ENCODE results near the gene TSPEAR.
"Not testable (repeated sequence)": the region's sequence is repeated elsewhere in the genome, so short reads cannot be mapped to it uniquely, and the experiment has no call there.

Gene TSPEAR

GRCh38 chr21:44483288-44484237 is 227.8 kb downstream of the TSPEAR start:
- H3K4me1 ChIP-seq: no peaks in the 10 kb centered on the region
- TF ChIP-seq CTCF (IDR thresholded peaks at IDR 0.05; ENCODE audit: low read depth, low read length): no peak
- no peak overlapping the region for H3K4me3 ChIP-seq (ENCODE audit: low read depth, low read length)
- H3K27me3 ChIP-seq: peaks cover 20% of the 10 kb centered on the region
- DNase-seq: no peak
- H3K36me3 ChIP-seq: no peaks in the 10 kb centered on the region
- no peaks in the 10 kb centered on the region for H3K9me3 ChIP-seq

GRCh38 chr21:44482581-44483287 is 228.6 kb downstream of the TSPEAR start:
- Histone ChIP-seq H3K4me3 (ENCODE audit: low read depth, low read length) (no peak overlapping the region), H3K4me1 (no peaks in the 10 kb centered on the region), H3K9me3 (no peaks in the 10 kb centered on the region), H3K36me3 (no peaks in the 10 kb centered on the region), H3K27me3 (peaks cover 21% of the 10 kb centered on the region)
- DNase-seq: no peak
- TF ChIP-seq CTCF (IDR thresholded peaks at IDR 0.05; ENCODE audit: low read depth, low read length): no peak

- Histone ChIP-seq H3K4me1 (no peaks in the 10 kb centered on the region), H3K27me3 (peaks cover 23% of the 10 kb centered on the region), H3K36me3 (no peaks in the 10 kb centered on the region), H3K9me3 (no peaks in the 10 kb centered on the region), H3K4me3 (ENCODE audit: low read depth, low read length) (no peak overlapping the region)
- TF ChIP-seq CTCF (IDR thresholded peaks at IDR 0.05; ENCODE audit: low read depth, low read length): no peak
- no peak for DNase-seq
Observed at GRCh38 chr21:44480200-44481053, 230.9 kb downstream of the TSPEAR start.

GRCh38 chr21:44479556-44480199 is 231.7 kb downstream of the TSPEAR start:
- TF ChIP-seq CTCF (IDR thresholded peaks at IDR 0.05; ENCODE audit: low read depth, low read length): peak; percentile 58
- H3K4me3 ChIP-seq (ENCODE audit: low read depth, low read length); H3K4me1 ChIP-seq; H3K9me3 ChIP-seq; H3K36me3 ChIP-seq: not testable (repeated sequence)
- peak; percentile 56 for DNase-seq
- H3K27me3 ChIP-seq: peaks cover 23% of the 10 kb centered on the region

GRCh38 chr21:44478801-44479167 is 232.6 kb downstream of the TSPEAR start:
- H3K27me3 ChIP-seq: peaks cover 20% of the 10 kb centered on the region
- DNase-seq: no peak
- H3K4me3 ChIP-seq (ENCODE audit: low read depth, low read length): no peak overlapping the region
- no peak for TF ChIP-seq CTCF (IDR thresholded peaks at IDR 0.05; ENCODE audit: low read depth, low read length)
- no peaks in the 10 kb centered on the region for H3K9me3 ChIP-seq
- no peaks in the 10 kb centered on the region for H3K36me3 ChIP-seq
- no peaks in the 10 kb centered on the region for H3K4me1 ChIP-seq
